MG63 (cell line): ENCODE results near the gene ELAVL1. TPM values are rescaled to one million over a fixed set of nuclear protein-coding genes. Genes with fewer than 3 reads are reported as not detected.
"Not testable (repeated sequence)": the region's sequence is repeated elsewhere in the genome, so short reads cannot be mapped to it uniquely, and the experiment has no call there.

Experiments
- DNase-seq: peaks from one replicate; pipeline ENCODE4 v3.0.0-alpha.2; 2020
- H3K27me3 ChIP-seq: fragments of 250-450 bp; sonication (Bioruptor Pico); 2 replicates; pipeline ENCODE4 v1.5.1; 2020; ENCODE audit warnings: mild to moderate bottlenecking, moderate library complexity
- H3K36me3 ChIP-seq: fragments of 250-450 bp; sonication (Bioruptor Pico); 2 replicates; pipeline ENCODE4 v1.5.1; 2020; ENCODE audit warnings: mild to moderate bottlenecking, moderate library complexity
- H3K4me3 ChIP-seq: fragments of 250-450 bp; sonication (Bioruptor Pico); 2 replicates; pipeline ENCODE4 v1.5.1; 2020; ENCODE audit warnings: mild to moderate bottlenecking, moderate library complexity
- H3K9me3 ChIP-seq: fragments of 250-450 bp; sonication (Bioruptor Pico); 2 replicates; pipeline ENCODE4 v1.5.1; 2020; ENCODE audit warnings: mild to moderate bottlenecking, moderate library complexity
- total RNA-seq: library from RNA; depleted of rRNA; stranded (reverse); fragments of >200 nt; shearing (Covaris generic); gene quantifications from 2 replicates; pipeline ENCODE4 v1.2.3, GENCODE V29; 2014; ENCODE audit warnings: low replicate concordance; rRNA removed

The ELAVL1 gene
- total RNA-seq = 90.8 and 118 TPM in 2 replicates

DNA sequence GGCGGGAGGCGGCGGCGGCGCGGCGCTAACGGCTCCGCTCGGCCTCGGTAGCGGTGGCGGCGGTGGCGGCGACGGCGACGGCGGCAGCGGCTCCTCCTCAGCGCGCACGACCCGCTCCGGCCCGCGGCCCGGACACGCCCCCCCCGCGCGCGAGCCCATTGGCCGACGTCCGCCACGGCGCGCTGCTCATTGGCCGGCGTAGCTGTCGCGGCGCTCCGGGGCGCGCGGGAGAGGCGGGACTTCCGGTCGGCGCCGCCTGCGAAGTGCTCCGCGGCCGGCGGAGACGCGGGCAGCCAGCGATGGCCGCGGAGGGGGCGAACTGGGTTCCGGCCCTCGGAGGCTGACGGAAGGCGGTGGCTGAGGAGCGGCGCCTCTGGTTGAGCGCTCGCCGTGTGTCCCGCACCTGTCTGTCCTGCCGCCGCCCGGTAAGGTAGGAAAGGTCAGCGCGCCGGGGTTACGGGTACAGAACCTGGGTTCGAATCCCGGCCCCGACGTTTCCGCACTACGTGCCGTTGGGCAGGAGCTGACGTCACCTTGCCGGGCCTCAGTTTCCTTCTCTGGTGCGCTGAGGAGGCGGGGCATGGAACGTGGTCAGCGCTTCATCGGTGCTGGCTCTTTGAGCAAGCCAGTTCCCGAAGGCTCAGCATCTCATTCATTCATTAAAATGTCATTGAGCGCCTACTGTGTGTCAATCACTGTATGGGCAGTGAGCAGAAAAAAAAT is at the start of gene ELAVL1:
Gene ELAVL1, minus strand, starts transcription at position 108 of the 723 bp plus-strand sequence. CDS start 13,826 bp downstream, outside the sequence.
- DNase-seq = peak; percentile 96
- no peaks in the 10 kb centered on the region for H3K27me3 ChIP-seq
- H3K9me3 ChIP-seq = 0 out of 2 replicates have a peak, but pooled peaks cover 2% of the 10 kb centered on the region
- peak within 1 kb of the TSS; percentile 100 for H3K4me3 ChIP-seq
- peaks cover 30% of the 10 kb centered on the region for H3K36me3 ChIP-seq

DNA sequence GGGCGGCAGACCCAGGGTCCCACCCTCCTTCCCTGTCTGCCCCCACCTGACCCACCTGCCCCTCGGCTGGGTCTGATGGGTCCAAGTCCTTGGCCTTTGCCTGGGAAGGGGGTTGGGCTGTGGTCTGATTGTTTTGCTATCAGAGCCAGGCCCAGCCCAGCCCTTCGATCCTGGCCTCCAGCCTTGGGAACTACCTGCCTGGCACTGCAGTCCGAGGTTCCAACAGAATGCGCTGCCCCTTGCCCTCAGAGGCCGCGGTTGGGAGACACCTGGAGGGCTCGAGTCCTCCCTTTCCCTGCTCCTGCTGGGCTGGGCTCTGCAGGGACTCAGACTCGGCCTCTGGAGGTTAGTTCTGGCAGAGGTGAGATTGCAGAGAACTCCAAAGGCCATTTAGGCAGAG is 48.7 kb upstream of the ELAVL1 start:
- Histone ChIP-seq H3K27me3 (peaks cover 15% of the 10 kb centered on the region), H3K9me3 (peaks cover 5% of the 10 kb centered on the region; the same call in 1 of the 2 replicates), H3K4me3 (no peak overlapping the region), H3K36me3 (no peaks in the 10 kb centered on the region)
- no peak for DNase-seq

DNA sequence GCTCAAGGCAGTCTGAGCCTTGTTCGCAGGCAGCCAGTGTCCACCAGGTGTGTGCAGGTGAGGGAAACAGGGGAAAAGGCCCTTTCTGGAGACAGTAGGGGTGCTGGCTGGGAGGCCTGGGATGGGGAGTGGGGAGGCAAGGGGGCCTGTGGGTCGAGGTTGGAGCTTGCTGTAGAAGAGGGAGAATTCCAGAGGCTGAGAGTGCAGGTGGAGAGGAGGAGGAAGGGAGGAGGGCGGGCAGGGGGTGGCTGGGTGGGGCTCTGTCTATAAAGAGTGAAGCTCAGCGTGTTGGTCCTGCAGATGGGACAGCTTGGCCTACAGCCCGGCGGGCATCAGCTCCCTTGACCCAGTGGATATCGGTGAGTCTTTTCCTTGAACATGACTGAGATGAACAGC is 47.0 kb upstream of the ELAVL1 start, which contains the start of gene CCL25:
Gene CCL25, plus strand, starts transcription at position 297 of the 396 bp plus-strand sequence. CDS start 290 bp downstream, outside the sequence.
- DNase-seq = no peak
- peaks cover 28% of the 10 kb centered on the region for H3K27me3 ChIP-seq
- no peaks in the 10 kb centered on the region for H3K36me3 ChIP-seq
- peaks cover 5% of the 10 kb centered on the region; the same call in 1 of the 2 replicates for H3K9me3 ChIP-seq
- no peak within 1 kb of the TSS for H3K4me3 ChIP-seq

DNA sequence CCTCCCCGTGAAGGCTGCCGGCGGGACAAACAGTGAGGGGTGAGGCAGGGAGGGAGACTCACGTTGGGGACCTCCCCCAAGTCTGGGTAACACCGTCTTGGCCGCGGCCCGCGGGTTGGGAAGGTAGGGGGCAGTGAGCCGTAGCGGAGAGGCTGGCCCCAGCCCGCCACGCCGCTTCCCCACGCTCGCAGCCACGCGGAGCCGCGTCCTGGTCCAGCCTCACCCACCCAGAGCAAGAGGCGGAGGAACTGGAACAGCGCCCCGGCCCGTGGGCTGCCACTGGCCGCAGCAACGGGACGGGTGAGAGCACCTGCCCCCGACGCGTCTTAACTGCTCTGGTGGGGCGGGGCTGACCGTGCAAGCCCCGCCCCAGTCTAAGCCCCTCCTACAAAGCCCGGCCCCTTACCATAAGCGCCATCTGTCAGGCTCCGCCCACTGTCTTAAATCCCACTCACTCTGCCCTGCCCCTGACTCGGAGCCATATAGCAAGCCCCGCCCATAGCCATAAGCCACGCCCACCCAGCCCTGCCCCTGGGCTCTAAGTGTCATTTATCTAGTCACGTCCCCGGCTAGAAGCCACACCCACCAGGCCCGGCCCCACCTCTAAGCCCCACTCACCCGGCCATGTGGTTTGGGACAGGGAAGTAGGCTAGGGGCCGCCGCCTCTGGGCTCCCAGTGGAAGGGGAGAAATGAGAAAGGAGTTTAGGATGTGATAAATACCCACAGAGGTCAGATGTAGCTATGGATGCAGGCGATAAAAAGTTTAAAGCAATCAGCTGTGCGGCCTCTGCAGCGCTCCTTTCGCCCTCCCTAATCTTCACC is 45.0 kb upstream of the ELAVL1 start:
- H3K4me3 ChIP-seq = peak overlapping the region; percentile 40
- DNase-seq = peak; percentile 94

DNA sequence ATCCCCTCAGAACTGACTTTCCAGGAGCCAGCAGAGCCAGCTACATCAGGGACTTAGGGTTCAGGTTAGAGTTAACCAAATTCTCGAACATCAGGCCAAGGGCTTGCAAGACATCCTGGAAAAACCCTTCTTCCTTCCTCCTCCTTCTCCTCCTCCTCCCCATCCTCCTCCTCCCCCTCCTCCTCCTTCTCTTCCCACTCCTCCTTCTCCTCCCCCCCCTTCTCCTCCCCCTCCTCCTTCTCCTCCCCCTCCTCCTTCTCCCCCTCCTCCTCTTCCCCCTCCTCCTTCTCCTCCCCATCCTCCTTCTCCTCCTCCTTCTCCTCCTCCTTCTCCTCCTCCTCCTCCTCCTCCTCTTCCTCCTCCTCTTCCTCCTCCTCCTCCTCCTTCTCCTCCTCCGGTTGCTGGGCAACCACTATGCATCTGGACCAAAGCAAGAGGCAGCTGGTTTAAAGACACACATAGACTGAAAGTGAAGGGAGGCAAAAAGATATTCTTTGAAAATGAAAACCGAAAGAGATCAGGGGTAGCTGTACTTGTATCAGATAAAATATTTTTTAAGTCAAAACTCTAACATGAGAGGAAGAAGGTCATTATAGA is 41.2 kb upstream of the ELAVL1 start:
- Histone ChIP-seq H3K9me3 (peaks cover 5% of the 10 kb centered on the region; the same call in 1 of the 2 replicates), H3K36me3 (no peaks in the 10 kb centered on the region), H3K27me3 (peaks cover 30% of the 10 kb centered on the region), H3K4me3 (no peak overlapping the region)
- peak; percentile 21 for DNase-seq

More for the DNA sequence above, 45.0 kb upstream of the ELAVL1 start:
- Histone ChIP-seq H3K27me3 (peaks cover 28% of the 10 kb centered on the region), H3K36me3 (no peaks in the 10 kb centered on the region), H3K9me3 (peaks cover 5% of the 10 kb centered on the region; the same call in 1 of the 2 replicates)

DNA sequence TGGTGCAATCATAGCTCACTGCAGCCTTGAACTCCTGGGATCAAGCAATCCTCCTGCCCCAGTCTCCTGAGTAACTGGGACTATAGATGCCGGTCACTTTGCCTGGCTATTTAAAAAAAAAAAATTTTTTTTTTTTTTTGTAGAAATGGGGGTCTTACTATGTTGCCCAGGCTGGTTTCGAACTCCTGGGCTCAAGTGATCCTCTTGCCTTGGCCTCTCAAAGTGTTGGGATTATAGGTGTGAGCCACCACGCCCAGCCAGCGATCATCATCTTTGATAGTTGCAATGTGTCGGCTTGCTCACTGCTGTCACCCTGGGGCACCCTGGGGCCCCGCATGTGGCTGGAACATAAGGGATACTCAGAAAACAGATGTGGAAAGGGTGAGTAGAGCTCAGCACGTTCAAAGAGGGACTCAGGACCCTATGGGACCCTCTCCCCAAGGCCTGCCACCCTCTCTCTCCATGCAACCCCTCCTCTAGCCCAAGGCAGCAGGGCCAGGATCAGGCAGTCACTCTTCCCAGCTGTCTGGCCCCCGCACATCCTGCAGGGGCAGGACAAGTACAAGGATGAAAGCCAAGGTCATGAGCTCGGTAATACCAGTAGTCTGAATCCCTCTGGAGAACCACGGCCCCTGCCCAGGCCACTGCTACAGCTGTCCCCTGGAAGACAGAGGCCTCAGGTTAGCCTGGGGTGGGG is 40.6 kb upstream of the ELAVL1 start:
- Histone ChIP-seq H3K4me3 (no peak overlapping the region), H3K9me3 (peaks cover 5% of the 10 kb centered on the region; the same call in 1 of the 2 replicates), H3K36me3 (no peaks in the 10 kb centered on the region), H3K27me3 (peaks cover 30% of the 10 kb centered on the region)
- no peak for DNase-seq

DNA sequence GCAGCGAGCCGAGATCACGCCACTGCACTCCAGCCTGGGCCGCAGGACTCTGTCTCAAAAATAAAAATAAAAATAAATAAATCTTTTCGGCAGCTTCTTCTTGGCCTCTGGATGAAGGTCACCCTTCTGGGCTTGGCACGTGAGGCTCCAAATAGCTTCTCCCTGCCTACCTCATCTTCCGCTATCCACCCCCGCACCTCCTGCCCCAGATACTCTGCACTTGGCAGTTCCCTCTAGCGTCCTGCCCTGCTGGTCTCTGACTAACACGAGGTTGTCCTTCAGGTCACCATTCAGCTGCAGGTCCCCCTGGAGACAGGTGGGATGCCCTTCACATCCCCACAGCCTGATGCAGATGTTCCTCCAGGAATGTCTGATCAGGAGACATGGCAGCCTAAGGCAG is 38.6 kb upstream of the ELAVL1 start:
- no peak overlapping the region for H3K4me3 ChIP-seq
- DNase-seq = no peak
- H3K36me3 ChIP-seq = no peaks in the 10 kb centered on the region
- H3K9me3 ChIP-seq = no peaks in the 10 kb centered on the region
- peaks cover 14% of the 10 kb centered on the region for H3K27me3 ChIP-seq

DNA sequence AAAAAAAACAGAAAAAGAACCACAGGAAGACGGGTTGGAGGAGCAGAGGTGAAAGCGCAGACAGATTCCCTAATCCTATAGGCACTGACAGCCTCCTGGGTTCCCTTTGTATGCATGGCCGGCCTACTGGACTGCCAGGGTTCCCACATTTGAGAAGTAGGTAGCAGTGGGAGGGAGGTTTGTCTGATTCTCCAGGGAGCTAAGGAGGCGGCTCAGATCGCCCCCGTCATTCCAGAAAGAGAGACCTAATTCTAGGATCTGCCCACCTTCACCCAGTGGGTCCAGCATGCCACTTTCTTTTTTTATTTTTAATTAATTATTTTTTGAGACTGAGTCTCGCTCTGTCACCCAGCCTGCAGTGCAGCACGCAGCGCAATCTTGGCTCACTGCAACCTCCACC is 37.5 kb upstream of the ELAVL1 start:
- no peak for DNase-seq
- H3K36me3 ChIP-seq = no peaks in the 10 kb centered on the region
- H3K4me3 ChIP-seq = no peak overlapping the region
- H3K9me3 ChIP-seq = no peaks in the 10 kb centered on the region
- peaks cover 6% of the 10 kb centered on the region; the same call in 1 of the 2 replicates for H3K27me3 ChIP-seq

DNA sequence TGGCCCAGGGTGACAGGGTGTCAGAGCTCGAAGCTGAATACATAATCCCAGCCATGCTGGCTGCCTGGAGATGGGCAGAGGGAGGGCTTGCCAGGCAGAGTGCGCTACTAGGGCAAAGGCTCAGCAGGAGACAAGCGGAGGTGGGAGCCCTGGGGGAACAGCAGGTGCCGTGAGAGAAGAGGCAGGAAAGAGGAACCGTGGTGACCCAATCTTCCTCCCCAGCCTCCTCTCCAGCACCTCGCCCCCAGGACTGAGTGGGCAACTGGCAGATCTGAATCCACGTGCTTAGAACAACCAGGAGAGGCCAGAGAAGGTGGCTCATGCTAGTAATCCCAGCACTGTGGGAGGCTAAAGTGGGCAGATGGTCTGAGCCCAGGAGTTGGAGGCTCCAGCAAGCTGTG is 36.1 kb upstream of the ELAVL1 start:
- Histone ChIP-seq H3K36me3 (no peaks in the 10 kb centered on the region), H3K9me3 (no peaks in the 10 kb centered on the region), H3K4me3 (no peak overlapping the region), H3K27me3 (peaks cover 9% of the 10 kb centered on the region; the same call in 1 of the 2 replicates)
- no peak for DNase-seq

DNA sequence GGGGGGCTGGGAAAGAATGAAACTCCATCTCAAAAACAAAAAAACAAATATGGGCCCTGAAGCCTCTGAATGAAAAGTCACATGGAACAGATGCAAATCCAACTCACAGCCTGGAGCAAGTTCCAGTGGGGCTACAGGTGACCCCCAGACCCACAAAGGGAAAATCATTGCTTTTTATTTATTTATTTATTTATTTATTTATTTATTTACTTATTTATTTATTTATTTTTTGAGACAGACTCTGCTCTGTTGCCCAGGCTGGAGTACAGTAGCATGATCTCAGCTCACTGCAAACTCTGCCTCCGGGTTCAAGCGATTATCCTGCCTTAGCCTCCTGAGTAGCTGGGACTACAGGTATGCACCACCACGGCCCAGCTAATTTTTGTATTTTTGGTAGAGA is 33.8 kb upstream of the ELAVL1 start:
- Histone ChIP-seq H3K4me3 (no peak overlapping the region), H3K36me3 (no peaks in the 10 kb centered on the region), H3K9me3 (no peaks in the 10 kb centered on the region), H3K27me3 (peaks cover 7% of the 10 kb centered on the region; the same call in 1 of the 2 replicates)
- DNase-seq = no peak

DNA sequence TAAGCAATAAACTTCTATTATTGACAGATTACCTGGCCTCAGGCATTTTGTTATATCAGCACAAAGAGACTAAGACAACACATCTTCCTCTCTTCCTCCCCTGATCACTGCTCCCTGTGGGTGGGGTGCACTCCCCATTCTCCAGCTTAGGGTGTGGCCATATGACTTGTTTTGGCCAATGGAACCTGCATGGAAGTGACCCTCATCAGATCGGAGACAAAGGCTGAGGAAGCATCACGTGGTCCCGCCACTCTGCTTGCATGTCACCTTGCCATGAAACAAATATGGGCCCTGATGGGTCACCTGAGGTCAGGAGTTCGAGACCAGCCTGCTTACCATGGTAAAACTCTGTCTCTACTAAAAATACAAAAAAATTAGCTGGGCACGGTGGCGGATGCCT is 33.4 kb upstream of the ELAVL1 start:
- Histone ChIP-seq H3K27me3 (peaks cover 6% of the 10 kb centered on the region; the same call in 1 of the 2 replicates), H3K9me3 (no peaks in the 10 kb centered on the region), H3K4me3 (no peak overlapping the region), H3K36me3 (no peaks in the 10 kb centered on the region)
- no peak for DNase-seq

DNA sequence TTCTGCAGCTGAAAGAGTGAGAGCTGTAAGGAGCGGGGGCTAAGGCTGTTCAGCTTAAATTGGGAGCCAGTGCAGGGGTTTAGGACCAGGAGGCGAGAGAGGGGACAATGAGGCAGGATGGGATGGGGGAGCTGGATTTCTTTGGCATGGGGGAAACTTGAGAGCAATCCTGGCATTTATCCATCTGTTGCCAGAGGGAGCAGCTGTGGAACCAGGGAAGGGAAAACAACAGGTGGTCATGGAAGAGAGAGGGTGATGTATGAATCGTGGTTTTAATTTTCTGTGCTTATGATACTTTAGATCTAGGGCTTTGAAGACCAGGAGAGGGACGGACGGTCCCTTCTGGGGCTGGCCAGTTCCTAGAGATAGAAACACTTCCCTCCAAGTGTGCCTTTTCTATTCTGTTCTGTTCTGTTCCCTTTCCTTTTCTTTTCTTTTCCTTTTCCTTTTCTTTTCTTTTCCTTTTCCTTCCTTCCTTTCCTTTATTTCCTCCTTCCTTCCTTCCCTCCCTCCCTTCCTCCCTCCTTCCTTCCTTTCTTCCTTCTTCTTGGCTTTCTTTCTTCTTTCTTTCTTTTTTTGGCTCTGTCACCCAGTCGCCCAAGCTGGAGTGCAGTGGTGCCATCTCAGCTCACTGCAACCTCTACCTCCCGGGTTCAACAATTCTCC is 31.1 kb upstream of the ELAVL1 start:
- DNase-seq = no peak
- Histone ChIP-seq H3K27me3 (peaks cover 6% of the 10 kb centered on the region), H3K36me3 (no peaks in the 10 kb centered on the region), H3K9me3 (no peaks in the 10 kb centered on the region), H3K4me3 (no peak overlapping the region)

DNA sequence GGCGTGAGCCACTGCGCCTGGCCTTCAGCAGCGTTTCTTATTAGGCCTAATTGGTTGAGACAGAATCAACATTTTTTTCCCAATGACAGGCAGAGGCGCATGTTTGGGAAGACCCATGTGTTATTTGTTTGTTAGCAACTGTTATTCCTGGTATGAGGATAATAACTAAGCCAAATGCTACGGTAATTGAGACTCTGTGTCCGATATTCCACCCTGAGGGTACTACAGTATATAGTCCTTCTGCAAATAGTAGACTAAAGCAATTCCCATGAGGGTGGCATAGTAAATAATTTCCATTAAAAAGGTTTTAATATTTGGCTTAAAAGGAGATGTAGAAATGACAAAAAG is 28.7 kb upstream of the ELAVL1 start:
- H3K36me3 ChIP-seq = no peaks in the 10 kb centered on the region
- H3K9me3 ChIP-seq = no peaks in the 10 kb centered on the region
- DNase-seq = no peak
- H3K27me3 ChIP-seq = peaks cover 6% of the 10 kb centered on the region
- H3K4me3 ChIP-seq = no peak overlapping the region

DNA sequence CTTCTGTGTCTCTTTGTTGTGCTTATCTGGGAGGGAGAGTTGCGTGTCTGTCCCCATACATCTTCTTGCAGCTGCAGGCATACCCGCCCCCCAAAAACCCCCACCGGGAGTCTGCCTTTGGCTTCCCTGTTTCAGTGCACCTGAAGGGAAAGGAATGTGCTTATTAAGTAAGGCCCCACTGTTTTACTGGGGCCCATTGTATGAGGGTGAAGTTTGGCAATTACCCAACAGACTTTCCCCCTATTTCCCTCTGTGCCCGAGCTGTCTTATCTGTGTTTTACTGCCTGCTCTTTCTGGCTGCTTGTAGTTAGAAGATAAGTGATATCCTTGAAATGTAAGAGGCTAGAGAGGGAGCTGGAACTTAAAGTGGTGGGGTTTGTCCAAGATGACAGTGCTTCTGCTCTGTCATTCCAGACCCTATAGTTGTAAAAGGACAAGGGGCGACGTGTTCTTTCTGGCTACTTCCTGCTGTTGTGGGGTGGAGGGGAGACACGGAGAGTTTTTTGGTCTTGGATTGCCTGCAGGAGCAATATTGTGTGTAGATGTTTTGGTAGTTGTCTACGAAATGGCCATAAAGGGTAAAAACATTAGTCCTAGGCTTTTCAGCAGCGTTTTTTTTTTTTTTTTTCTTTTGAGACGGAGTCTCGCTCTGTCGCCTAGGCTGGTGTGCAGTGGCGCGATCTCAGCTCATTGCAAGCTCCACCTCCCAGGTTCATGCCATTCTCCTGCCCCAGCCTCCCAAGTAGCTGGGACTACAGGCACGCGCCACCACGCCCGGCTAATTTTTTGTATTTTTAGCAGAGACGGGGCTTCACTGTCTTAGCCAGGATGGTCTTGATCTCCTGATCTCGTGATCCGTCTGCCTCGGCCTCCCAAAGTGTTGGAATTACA is 28.1 kb upstream of the ELAVL1 start:
- H3K9me3 ChIP-seq, H3K4me3 ChIP-seq, H3K36me3 ChIP-seq, H3K27me3 ChIP-seq, DNase-seq: not testable (repeated sequence)

DNA sequence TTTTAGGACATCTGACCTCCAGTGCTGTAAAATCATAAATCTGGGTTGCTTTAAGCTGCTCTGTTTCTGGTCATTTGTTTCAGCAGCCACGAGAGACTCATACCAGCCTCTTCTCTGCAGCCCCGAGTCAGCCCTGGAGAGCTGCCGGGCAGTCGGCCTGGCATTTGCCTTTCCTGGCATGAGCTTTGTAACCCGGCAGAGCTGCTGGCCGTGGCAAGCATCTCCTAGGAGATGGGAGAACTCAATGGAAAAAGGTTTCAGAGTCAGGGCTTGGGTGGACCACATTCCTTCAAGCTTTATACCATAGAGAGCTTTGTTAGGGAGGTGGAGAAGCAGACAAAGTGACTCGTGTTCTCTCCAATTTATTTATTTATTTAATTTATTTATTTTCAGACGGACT is 25.5 kb upstream of the ELAVL1 start:
- Histone ChIP-seq H3K27me3 (no peaks in the 10 kb centered on the region; the same call in 1 of the 2 replicates), H3K36me3 (no peaks in the 10 kb centered on the region), H3K9me3 (no peaks in the 10 kb centered on the region), H3K4me3 (no peak overlapping the region)
- DNase-seq = peak; percentile 60
